GM12878 (cell line): ENCODE measurements around the gene ALCAM. TPM values are rescaled to one million over a fixed set of nuclear protein-coding genes. Genes with fewer than 3 reads are reported as not detected.

Source experiments
- ATAC-seq: fragments of 200-7000 bp; cut with Tn5 transposase; 3 replicates; pipeline ENCODE4 v1.9.1; 2020; ENCODE audit warnings: mild to moderate bottlenecking, moderate library complexity
- BruUV-seq: library from RNA; stranded (reverse); fragments of 400-500 nt; replicated peaks from 2 replicates; lab custom pipeline; 2021; lab: Mats Ljungman, UMichigan
- CTCF ChIA-PET: fragments of 300-600 bp; sonication (Branson Sonifier 250); formaldehyde crosslinking; extraction: SDS; loops from one replicate; lab custom pipeline; 2021; ENCODE audit warnings: inconsistent platforms; lab: Yijun Ruan, JAX
- POLR2A ChIA-PET: fragments of 350-600 bp; formaldehyde crosslinking; extraction: SDS; loops from one replicate; lab custom pipeline; 2021; ENCODE audit warnings: inconsistent platforms; lab: Charles Lee
- RAD21 ChIA-PET: fragments of 300-600 bp; sonication (Branson Sonifier 250); formaldehyde crosslinking; loops from one replicate; lab custom pipeline; 2023; ENCODE audit warnings: antibody characterized with exemption; ENCODE audit not compliant: unreplicated experiment; lab: Charles Lee
- SMC1A ChIA-PET: fragments of 300-600 bp; sonication (Branson Sonifier 250); formaldehyde crosslinking; loops from one replicate; lab custom pipeline; 2023; ENCODE audit not compliant: unreplicated experiment, uncharacterized antibody; lab: Charles Lee
- DNase-seq: peaks from one replicate; pipeline ENCODE4 v3.0.0-alpha.2; 2011; ENCODE audit warnings: low read depth, low spot score
- FAIRE-seq: peaks from 3 replicates; lab custom pipeline; 2011; peaks lifted over from hg19 to GRCh38; lab: Jason Lieb, UNC
- H2AFZ ChIP-seq: 2 replicates; pipeline ENCODE4 v1.6.0; 2011; ENCODE audit warnings: low read depth, low read length, control low read depth; ENCODE audit not compliant: control insufficient read depth
- H3K27ac ChIP-seq: 2 replicates; pipeline ENCODE4 v1.5.1; 2011; ENCODE audit warnings: control low read depth; ENCODE audit not compliant: control insufficient read depth, insufficient read depth
- H3K27me3 ChIP-seq, 2 experiments: replicated peaks in 1 of 2; 2 replicates each; pipeline versions ENCODE4 v1.6.0 to v1.6.1; 2011; ENCODE audit warnings: low read length in 1 of 2; ENCODE audit not compliant: control insufficient read depth in 2 of 2, insufficient read depth in 2 of 2
- H3K36me3 ChIP-seq, 2 experiments: 2 replicates each; pipeline ENCODE4 v1.5.1; 2011; ENCODE audit warnings: low read length in 1 of 2; ENCODE audit not compliant: control insufficient read depth in 2 of 2, insufficient read depth in 2 of 2
- H3K4me1 ChIP-seq: 2 replicates; pipeline ENCODE4 v1.6.1; 2011; ENCODE audit warnings: mild to moderate bottlenecking, low read length, moderate library complexity, mixed read lengths; ENCODE audit not compliant: control insufficient read depth, insufficient read depth
- H3K4me2 ChIP-seq: 2 replicates; pipeline ENCODE4 v1.6.0; 2011; ENCODE audit warnings: control low read depth; ENCODE audit not compliant: control insufficient read depth, insufficient read depth
- H3K4me3 ChIP-seq: fragments of 200-600 bp; sonication (generic); 2 replicates; pipeline ENCODE4 v1.5.1; 2016
- H3K79me2 ChIP-seq: 2 replicates; pipeline ENCODE4 v1.6.0; 2011; ENCODE audit warnings: low read length; ENCODE audit not compliant: control insufficient read depth, insufficient read depth
- H3K9ac ChIP-seq: 2 replicates; pipeline ENCODE4 v1.8.0; 2011; ENCODE audit warnings: low read length, control low read depth, mixed read lengths; ENCODE audit not compliant: control insufficient read depth, insufficient read depth
- H3K9me3 ChIP-seq: replicated peaks from 3 replicates; pipeline ENCODE4 v1.5.1; 2011; ENCODE audit warnings: mild to moderate bottlenecking, low read length; ENCODE audit not compliant: control insufficient read depth, insufficient read depth
- H4K20me1 ChIP-seq: 2 replicates; pipeline ENCODE4 v1.6.0; 2011; ENCODE audit not compliant: control insufficient read depth, insufficient read depth
- CBFB ChIP-seq: IDR thresholded peaks from 2 replicates; pipeline ENCODE4 v1.6.1; 2016; ENCODE audit warnings: antibody characterized with exemption, low read depth
- CREB1 ChIP-seq: IDR thresholded peaks from 2 replicates; pipeline ENCODE4 v1.6.1; 2012; ENCODE audit warnings: low read depth, mild to moderate bottlenecking, inconsistent platforms
- HSF1 ChIP-seq: fragments of 150-350 bp; IDR thresholded peaks from 2 replicates; pipeline ENCODE4 v1.6.1; 2014; ENCODE audit warnings: mild to moderate bottlenecking, low read depth, low read length
- IKZF2 ChIP-seq, 2 experiments: fragments of 450-650 bp; IDR thresholded peaks; 2 replicates each; pipeline ENCODE4 v1.6.1; 2017; ENCODE audit warnings: mild to moderate bottlenecking in 2 of 2, moderate library complexity in 2 of 2
- MAX ChIP-seq: IDR thresholded peaks from 2 replicates; pipeline ENCODE4 v1.6.1; 2012; ENCODE audit warnings: low read depth, low read length, improper control_type of control experiment
- PML ChIP-seq: IDR thresholded peaks from 2 replicates; pipeline ENCODE4 v1.6.1; 2012; ENCODE audit warnings: low read length, inconsistent platforms
- RAD21 ChIP-seq: IDR thresholded peaks from 2 replicates; pipeline ENCODE4 v1.6.1; 2011; ENCODE audit warnings: mild to moderate bottlenecking, low read depth, low read length, moderate library complexity; ENCODE audit not compliant: insufficient read depth
- SUZ12 ChIP-seq: fragments of 200-600 bp; sonication (generic); IDR thresholded peaks from one replicate; pipeline ENCODE4 v1.6.1; 2018; ENCODE audit warnings: antibody characterized with exemption, mild to moderate bottlenecking; ENCODE audit not compliant: unreplicated experiment
- TBL1XR1 ChIP-seq: IDR thresholded peaks from 2 replicates; pipeline ENCODE4 v1.6.1; 2012; ENCODE audit warnings: low read depth, low read length, improper control_type of control experiment
- TCF7 ChIP-seq: IDR thresholded peaks from 2 replicates; pipeline ENCODE4 v1.6.1; 2014; ENCODE audit warnings: antibody characterized with exemption, borderline replicate concordance
- ZNF622 ChIP-seq: fragments of 450-650 bp; IDR thresholded peaks from 2 replicates; pipeline ENCODE4 v1.6.1; 2017; ENCODE audit warnings: mild to moderate bottlenecking, inconsistent platforms
- WGBS: methylation state at CpG from one replicate; pipeline ENCODE4 v1.1.6; 2016; ENCODE audit warnings: low lambda C conversion rate; ENCODE audit not compliant: insufficient replicate concordance, insufficient coverage; ENCODE audit errors: missing lambda C conversion rate; 5-methylcytosine and 5-hydroxymethylcytosine counted together
- in situ Hi-C: fragments of 300-500 bp; cut with MboI; formaldehyde crosslinking; loops from 9 replicates; pipeline ENCODE4 v1.14.3; 2018; ENCODE audit warnings: mixed read lengths
- intact Hi-C: fragments of 100-400 bp; cut with micrococcal nuclease; formaldehyde crosslinking; loops from one replicate; pipeline ENCODE4 v1.14.2; 2022; ENCODE audit not compliant: unreplicated experiment
- polyA plus RNA-seq, 11 experiments: library from polyadenylated mRNA; depleted of rRNA in 4 of 11; unstranded in 6 of 11; stranded (reverse) in 5 of 11; fragments of >200 nt; fragmentation: Nextera tagmentation in 4 of 11; fragmentation: Illumina TruSeq in 1 of 11; extraction: Ambion mirVana in 4 of 11; extraction: Trizol in 1 of 11; gene quantifications; 1 replicate in 1 of 11; 2 replicates in 10 of 11; pipeline versions ENCODE4 v1.2.1 to v1.2.3, GENCODE V29; 2011 to 2016; ENCODE audit warnings: inconsistent platforms in 2 of 11, missing spikeins in 2 of 11, low read depth in 1 of 11
- total RNA-seq, 4 experiments: library from RNA; depleted of rRNA in 3 of 4; stranded (reverse); fragments of >200 nt in 3 of 4; fragmentation: Illumina TruSeq in 1 of 4; extraction: Trizol in 1 of 4; gene quantifications; 2 replicates each; pipeline versions ENCODE4 v1.2.1 to v1.2.3, GENCODE V29; 2013 to 2021

ALCAM gene
- total and polyA plus RNA-seq, 10 of the 15 experiments (the other 5 are each of a cell fraction or from before 2014, with no cell fraction given) = 12.2 to 54.2 (median 32.6) TPM

- no peak overlapping the region for H3K4me2 ChIP-seq
- FAIRE-seq (no peak), ATAC-seq (no peak), DNase-seq (no peak)
- H4K20me1 ChIP-seq = no peaks in the 10 kb centered on the region
- ChIA-PET CTCF (no interaction called here), SMC1A (no interaction called here), POLR2A (no interaction called here)
- no peak overlapping the region for H2AFZ ChIP-seq
- no peak overlapping the region for H3K4me3 ChIP-seq
- H3K27me3 ChIP-seq = no peaks in the 10 kb centered on the region
- WGBS = 90% methylated on average over 5 of the region's 5 CpGs
- no TSS peak for BruUV-seq
- no peak overlapping the region for H3K27ac ChIP-seq
- H3K9ac ChIP-seq = no peak overlapping the region
- H3K9me3 ChIP-seq = no peaks in the 10 kb centered on the region; the same call in 2 of the 3 replicates
- TF ChIP-seq MAX (no peak), PML (no peak), TCF7 (no peak), CBFB (no peak), SUZ12 (no peak), IKZF2 (IDR thresholded peaks at IDR 0.05) (no peak), CREB1 (no peak), TBL1XR1 (no peak), HSF1 (no peak), ZNF622 (no peak), RAD21 (no peak)
- TF ChIP-seq, all 136 proteins: peak for 0
- intact Hi-C loops (no loop called here), in situ Hi-C loops (no loop called here)
- Histone ChIP-seq H3K4me1 (no peaks in the 10 kb centered on the region), H3K79me2 (no peaks in the 10 kb centered on the region), H3K36me3 (no peaks in the 10 kb centered on the region)
- RAD21 ChIA-PET = no interaction called here
Measured at GRCh38 chr3:105345156-105345555, 21.6 kb upstream of the ALCAM start.
